GM21723 (cell line): ENCODE data around the gene ZNF335.

Source experiments
- ATAC-seq: cut with Tn5 transposase; IDR thresholded peaks from one replicate; pipeline ENCODE4 v1.9.1; 2021; ENCODE audit warnings: mild to moderate bottlenecking, moderate library complexity; ENCODE audit not compliant: unreplicated experiment

The ZNF335 gene

GRCh38 chr20:45971675-45972499 lies at the start of gene ZNF335:
TSS of gene ZNF335 (minus strand) at chr20:45972203. CDS start at chr20:45971410, 793 bp downstream.
- peak; percentile 70 for ATAC-seq

GRCh38 chr20:46020555-46020954 lies 48.6 kb upstream of the ZNF335 start:
- no peak for ATAC-seq

- ATAC-seq: no peak
Measured at GRCh38 chr20:46018611-46019010, 46.6 kb upstream of the ZNF335 start.

GRCh38 chr20:46018112-46018511 lies 46.1 kb upstream of the ZNF335 start:
- ATAC-seq: no peak

- ATAC-seq: no peak
Measured at GRCh38 chr20:46017272-46017671, 45.3 kb upstream of the ZNF335 start.

- ATAC-seq: no peak
Measured at GRCh38 chr20:46014517-46015396, 42.8 kb upstream of the ZNF335 start.

- ATAC-seq: peak; percentile 85
Measured at GRCh38 chr20:46013829-46014516, 42.0 kb upstream of the ZNF335 start.

GRCh38 chr20:46013322-46013828 lies 41.4 kb upstream of the ZNF335 start:
- no peak for ATAC-seq

- ATAC-seq: no peak
Measured at GRCh38 chr20:46012921-46013320, 40.9 kb upstream of the ZNF335 start.

GRCh38 chr20:46011631-46012482 lies 39.9 kb upstream of the ZNF335 start:
- ATAC-seq: no peak

GRCh38 chr20:46010491-46011391 lies 38.7 kb upstream of the ZNF335 start:
- ATAC-seq: no peak

GRCh38 chr20:46009816-46010215 lies 37.8 kb upstream of the ZNF335 start:
- no peak for ATAC-seq

GRCh38 chr20:46007671-46008070 lies 35.7 kb upstream of the ZNF335 start:
- ATAC-seq: no peak

- no peak for ATAC-seq
Measured at GRCh38 chr20:46006964-46007363, 35.0 kb upstream of the ZNF335 start.

- no peak for ATAC-seq
Measured at GRCh38 chr20:46006022-46006705, 34.2 kb upstream of the ZNF335 start.

- no peak for ATAC-seq
Measured at GRCh38 chr20:46004889-46005473, 33.0 kb upstream of the ZNF335 start.

- no peak for ATAC-seq
Measured at GRCh38 chr20:46004187-46004586, 32.2 kb upstream of the ZNF335 start.

GRCh38 chr20:46002008-46002407 lies 30.0 kb upstream of the ZNF335 start:
- no peak for ATAC-seq
